BLaER1 (cell line): ENCODE results near the gene ANKFN1.

Source experiments
- H3K27ac ChIP-seq: shearing (Covaris generic); formaldehyde crosslinking; 2 replicates; pipeline ENCODE4 v1.8.1; 2022
- H3K27me3 ChIP-seq: shearing (Covaris generic); formaldehyde crosslinking; 2 replicates; pipeline ENCODE4 v1.8.1; 2022
- H3K36me3 ChIP-seq: shearing (Covaris generic); formaldehyde crosslinking; 2 replicates; pipeline ENCODE4 v1.8.1; 2022
- H3K4me1 ChIP-seq: shearing (Covaris generic); formaldehyde crosslinking; 2 replicates; pipeline ENCODE4 v1.8.1; 2022
- H3K4me2 ChIP-seq: shearing (Covaris generic); formaldehyde crosslinking; 2 replicates; pipeline ENCODE4 v1.8.1; 2022
- H3K4me3 ChIP-seq: shearing (Covaris generic); formaldehyde crosslinking; 2 replicates; pipeline ENCODE4 v1.8.1; 2022
- H3K9ac ChIP-seq: shearing (Covaris generic); formaldehyde crosslinking; 2 replicates; pipeline ENCODE4 v1.8.1; 2022
- H3K9me3 ChIP-seq: shearing (Covaris generic); formaldehyde crosslinking; 2 replicates; pipeline ENCODE4 v1.8.1; 2022
- H4K20me1 ChIP-seq: shearing (Covaris generic); formaldehyde crosslinking; 2 replicates; pipeline ENCODE4 v1.8.1; 2022
- Cebpa-rat ChIP-seq: shearing (Covaris generic); IDR thresholded peaks from 2 replicates; pipeline ENCODE4 v1.8.1; 2022

ANKFN1 gene

GRCh38 chr17:56317351-56318208, 164.3 kb downstream of the ANKFN1 start:
- Histone ChIP-seq H3K9ac (no peak overlapping the region), H3K4me2 (no peak overlapping the region), H3K27ac (no peak overlapping the region), H4K20me1 (no peaks in the 10 kb centered on the region), H3K4me3 (no peak overlapping the region), H3K36me3 (no peaks in the 10 kb centered on the region), H3K27me3 (no peaks in the 10 kb centered on the region), H3K4me1 (peaks cover 8% of the 10 kb centered on the region; the same call in 1 of the 2 replicates), H3K9me3 (no peaks in the 10 kb centered on the region; the same call in 1 of the 2 replicates)
- TF ChIP-seq Cebpa-rat = no peak

DNA sequence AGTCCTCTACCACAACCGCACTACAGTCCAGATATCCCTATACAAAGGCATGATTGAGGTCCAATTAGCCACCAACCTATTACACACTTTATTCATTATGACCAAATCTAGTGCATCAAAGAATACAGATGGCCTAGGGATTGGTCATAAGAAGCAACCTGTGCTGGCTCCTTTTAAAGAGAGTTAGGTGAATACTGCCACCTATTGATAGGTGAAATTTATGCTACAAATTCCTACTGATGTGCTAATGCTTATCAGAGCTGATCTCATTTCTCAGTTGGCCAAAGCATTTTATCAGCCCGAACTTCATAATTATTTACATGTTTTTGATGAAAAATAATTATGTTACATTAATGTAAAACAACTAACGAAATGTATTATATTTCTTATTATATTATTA, 166.3 kb downstream of the ANKFN1 start:
- Histone ChIP-seq H3K36me3 (no peaks in the 10 kb centered on the region), H3K4me3 (no peak overlapping the region), H4K20me1 (no peaks in the 10 kb centered on the region), H3K9ac (no peak overlapping the region), H3K9me3 (no peaks in the 10 kb centered on the region), H3K27me3 (no peaks in the 10 kb centered on the region), H3K27ac (no peak overlapping the region), H3K4me2 (no peak overlapping the region), H3K4me1 (peaks cover 8% of the 10 kb centered on the region; the same call in 1 of the 2 replicates)
- TF ChIP-seq Cebpa-rat = no peak

- Histone ChIP-seq H4K20me1 (no peaks in the 10 kb centered on the region), H3K4me3 (no peak overlapping the region), H3K9ac (no peak overlapping the region), H3K9me3 (no peaks in the 10 kb centered on the region), H3K4me2 (no peak overlapping the region), H3K36me3 (no peaks in the 10 kb centered on the region), H3K4me1 (peaks cover 8% of the 10 kb centered on the region; the same call in 1 of the 2 replicates), H3K27ac (no peak overlapping the region), H3K27me3 (no peaks in the 10 kb centered on the region)
- TF ChIP-seq Cebpa-rat = no peak
Measured at GRCh38 chr17:56320443-56320842, 167.2 kb downstream of the ANKFN1 start.

DNA sequence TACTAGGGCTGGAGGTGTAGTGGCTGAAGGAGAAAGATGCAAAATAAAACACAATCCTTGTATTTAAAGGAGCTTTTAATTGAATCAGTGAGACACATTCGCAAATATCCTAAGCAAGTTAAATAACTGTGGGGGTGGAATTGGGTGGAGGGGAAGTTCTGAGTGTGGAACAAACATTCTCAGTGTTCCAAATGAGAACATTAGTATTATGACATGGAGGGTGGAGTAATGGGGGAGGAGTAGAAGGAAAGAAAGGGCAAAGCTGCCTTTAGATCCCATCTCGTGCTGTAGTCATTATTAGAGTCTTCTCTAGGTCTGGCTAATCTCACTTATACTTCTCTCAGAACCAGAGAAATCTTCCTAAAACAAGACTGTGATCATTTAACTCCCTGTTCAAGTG, 169.7 kb downstream of the ANKFN1 start:
- Histone ChIP-seq H3K4me2 (no peak overlapping the region), H3K27me3 (no peaks in the 10 kb centered on the region), H3K4me3 (no peak overlapping the region), H3K27ac (no peak overlapping the region), H3K9ac (no peak overlapping the region), H3K36me3 (no peaks in the 10 kb centered on the region), H3K4me1 (peaks cover 3% of the 10 kb centered on the region; the same call in 1 of the 2 replicates), H4K20me1 (no peaks in the 10 kb centered on the region), H3K9me3 (no peaks in the 10 kb centered on the region)
- no peak for TF ChIP-seq Cebpa-rat

GRCh38 chr17:56324676-56325075, 171.4 kb downstream of the ANKFN1 start:
- Histone ChIP-seq H3K27me3 (no peaks in the 10 kb centered on the region), H3K9me3 (no peaks in the 10 kb centered on the region), H3K4me2 (no peak overlapping the region), H4K20me1 (no peaks in the 10 kb centered on the region), H3K9ac (no peak overlapping the region), H3K4me1 (no peaks in the 10 kb centered on the region), H3K27ac (no peak overlapping the region), H3K36me3 (no peaks in the 10 kb centered on the region), H3K4me3 (no peak overlapping the region)
- no peak for TF ChIP-seq Cebpa-rat

DNA sequence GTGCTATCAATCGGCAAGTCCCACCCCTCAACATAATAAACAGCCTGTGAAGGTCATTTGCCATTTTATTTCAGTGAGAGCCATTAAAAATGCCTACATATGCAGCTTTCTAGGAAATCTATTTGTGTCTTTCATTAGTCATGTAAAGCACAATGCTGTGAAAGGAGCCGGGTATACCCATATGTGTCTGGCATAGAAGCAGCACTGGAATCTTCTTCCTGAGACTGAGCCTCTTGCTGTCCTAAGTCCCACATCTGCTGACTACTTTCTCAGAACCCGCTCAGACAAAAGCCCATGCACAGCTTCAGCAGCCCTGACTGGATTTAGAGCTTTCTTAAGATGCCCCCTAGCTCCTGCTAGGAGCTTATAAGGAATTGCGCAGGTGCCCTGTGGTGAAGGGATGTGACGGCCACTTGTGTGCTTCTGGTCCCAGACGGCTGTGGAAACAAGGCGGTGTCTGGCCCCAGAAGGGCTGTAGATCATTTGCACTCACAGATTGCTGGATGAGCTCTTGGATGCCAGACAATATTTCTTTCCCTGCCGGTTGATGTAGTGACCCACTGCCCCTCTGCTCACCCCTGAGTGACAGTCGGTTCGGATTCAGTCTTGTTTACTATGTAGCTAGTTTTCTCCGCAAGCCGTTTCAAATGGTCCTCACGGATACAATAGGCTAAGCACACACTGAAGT, 172.2 kb downstream of the ANKFN1 start:
- Histone ChIP-seq H3K4me2 (no peak overlapping the region), H3K27me3 (no peaks in the 10 kb centered on the region), H3K9me3 (no peaks in the 10 kb centered on the region), H3K27ac (no peak overlapping the region), H4K20me1 (no peaks in the 10 kb centered on the region), H3K4me3 (no peak overlapping the region), H3K9ac (no peak overlapping the region), H3K4me1 (no peaks in the 10 kb centered on the region), H3K36me3 (no peaks in the 10 kb centered on the region)
- TF ChIP-seq Cebpa-rat = no peak

DNA sequence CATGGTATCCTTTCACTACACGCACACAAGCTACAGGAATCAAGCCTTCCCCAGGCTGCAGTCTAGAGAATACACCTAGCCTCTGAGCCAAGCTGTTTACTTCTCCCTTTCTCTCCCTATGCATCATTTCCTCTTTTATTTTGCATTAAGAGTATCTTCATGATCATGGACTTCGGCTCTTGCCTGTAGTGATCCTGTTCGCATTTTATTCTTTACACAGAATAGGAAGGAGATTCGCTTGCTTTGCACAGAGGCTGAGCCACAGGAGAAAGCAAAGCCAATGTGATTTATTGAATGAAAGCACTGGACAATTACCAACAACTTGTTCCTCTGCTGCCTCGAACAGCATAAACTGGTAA, 172.7 kb downstream of the ANKFN1 start:
- Histone ChIP-seq H3K27ac (no peak overlapping the region), H3K27me3 (no peaks in the 10 kb centered on the region), H4K20me1 (no peaks in the 10 kb centered on the region), H3K36me3 (no peaks in the 10 kb centered on the region), H3K4me1 (no peaks in the 10 kb centered on the region), H3K9me3 (no peaks in the 10 kb centered on the region), H3K4me2 (no peak overlapping the region), H3K4me3 (no peak overlapping the region), H3K9ac (no peak overlapping the region)
- TF ChIP-seq Cebpa-rat = no peak

DNA sequence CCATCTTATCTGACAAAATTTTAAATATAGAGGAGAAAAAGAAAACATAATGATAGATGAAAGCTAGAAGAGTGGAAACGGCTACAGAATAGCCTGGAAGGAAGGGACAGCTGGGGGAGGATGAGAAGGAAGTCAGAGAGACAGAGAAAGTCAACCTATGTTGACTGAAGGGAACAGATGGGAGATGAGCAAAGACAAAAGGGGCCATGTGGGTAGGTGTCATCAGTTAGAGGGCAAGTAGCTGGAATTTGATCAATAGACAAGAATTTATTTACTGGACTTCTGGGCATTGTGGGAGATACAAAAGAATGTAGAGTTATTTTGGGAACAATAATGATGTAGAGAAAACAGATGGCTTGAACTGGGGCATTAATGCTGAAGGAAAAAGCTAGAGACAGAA, 194.4 kb downstream of the ANKFN1 start:
- Histone ChIP-seq H3K4me2 (no peak overlapping the region), H3K27me3 (no peaks in the 10 kb centered on the region), H3K36me3 (no peaks in the 10 kb centered on the region), H3K9ac (no peak overlapping the region), H3K9me3 (peaks cover 13% of the 10 kb centered on the region), H3K4me3 (no peak overlapping the region), H3K4me1 (no peaks in the 10 kb centered on the region), H4K20me1 (no peaks in the 10 kb centered on the region), H3K27ac (no peak overlapping the region)
- no peak for TF ChIP-seq Cebpa-rat

DNA sequence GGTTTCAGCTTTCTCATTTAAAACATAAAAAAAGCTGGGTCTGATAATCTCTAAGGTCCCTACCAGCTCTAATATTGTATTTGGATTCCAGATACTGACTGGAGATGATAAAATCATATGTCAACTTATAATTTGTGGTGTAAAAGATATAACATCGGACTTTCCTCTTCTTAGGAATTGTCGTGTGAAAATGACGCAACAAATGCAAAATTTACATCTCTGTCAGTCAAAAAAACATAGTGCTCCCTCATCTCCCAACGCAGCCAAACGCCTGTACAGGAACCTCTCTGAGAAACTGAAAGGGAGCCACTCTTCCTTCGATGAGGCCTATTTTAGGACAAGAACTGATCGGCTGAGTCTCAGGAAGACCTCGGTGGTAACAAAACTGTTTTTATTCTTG, 197.3 kb downstream of the ANKFN1 start:
- H3K36me3 ChIP-seq = no peaks in the 10 kb centered on the region
- H3K9ac ChIP-seq = no peak overlapping the region
- no peaks in the 10 kb centered on the region for H3K27me3 ChIP-seq
- H3K4me1 ChIP-seq = no peaks in the 10 kb centered on the region
- H3K27ac ChIP-seq = no peak overlapping the region
- peaks cover 11% of the 10 kb centered on the region for H3K9me3 ChIP-seq
- TF ChIP-seq Cebpa-rat = no peak
- H4K20me1 ChIP-seq = no peaks in the 10 kb centered on the region
- H3K4me2 ChIP-seq = no peak overlapping the region
- no peak overlapping the region for H3K4me3 ChIP-seq

- Histone ChIP-seq H3K27ac (no peak overlapping the region), H3K27me3 (no peaks in the 10 kb centered on the region), H3K4me2 (no peak overlapping the region), H4K20me1 (no peaks in the 10 kb centered on the region), H3K9me3 (no peaks in the 10 kb centered on the region), H3K4me1 (no peaks in the 10 kb centered on the region), H3K4me3 (no peak overlapping the region), H3K36me3 (no peaks in the 10 kb centered on the region), H3K9ac (no peak overlapping the region)
- TF ChIP-seq Cebpa-rat = no peak
Measured at GRCh38 chr17:56351675-56352074, 198.4 kb downstream of the ANKFN1 start.
